ENCODE measurements around the gene CLIC4. TPM values are rescaled to one million over a fixed set of nuclear protein-coding genes. Genes with fewer than 3 reads are reported as not detected.

The CLIC4 gene
- total RNA-seq, 1 donor from 2014 or later: 123 TPM

- TF ChIP-seq, protein P1, sequence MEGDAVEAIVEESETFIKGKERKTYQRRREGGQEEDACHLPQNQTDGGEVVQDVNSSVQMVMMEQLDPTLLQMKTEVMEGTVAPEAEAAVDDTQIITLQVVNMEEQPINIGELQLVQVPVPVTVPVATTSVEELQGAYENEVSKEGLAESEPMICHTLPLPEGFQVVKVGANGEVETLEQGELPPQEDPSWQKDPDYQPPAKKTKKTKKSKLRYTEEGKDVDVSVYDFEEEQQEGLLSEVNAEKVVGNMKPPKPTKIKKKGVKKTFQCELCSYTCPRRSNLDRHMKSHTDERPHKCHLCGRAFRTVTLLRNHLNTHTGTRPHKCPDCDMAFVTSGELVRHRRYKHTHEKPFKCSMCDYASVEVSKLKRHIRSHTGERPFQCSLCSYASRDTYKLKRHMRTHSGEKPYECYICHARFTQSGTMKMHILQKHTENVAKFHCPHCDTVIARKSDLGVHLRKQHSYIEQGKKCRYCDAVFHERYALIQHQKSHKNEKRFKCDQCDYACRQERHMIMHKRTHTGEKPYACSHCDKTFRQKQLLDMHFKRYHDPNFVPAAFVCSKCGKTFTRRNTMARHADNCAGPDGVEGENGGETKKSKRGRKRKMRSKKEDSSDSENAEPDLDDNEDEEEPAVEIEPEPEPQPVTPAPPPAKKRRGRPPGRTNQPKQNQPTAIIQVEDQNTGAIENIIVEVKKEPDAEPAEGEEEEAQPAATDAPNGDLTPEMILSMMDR (conservative IDR thresholded peaks at IDR 0.05): no peak
- Mint-ChIP-seq H3K9me3 (no peaks in the 10 kb centered on the region), H3K4me1 (peaks cover 42% of the 10 kb centered on the region), H3K4me3 (no peak overlapping the region), H3K27me3 (ENCODE audit: low read depth) (peaks cover 4% of the 10 kb centered on the region), H3K36me3 (ENCODE audit: low read depth) (no peaks in the 10 kb centered on the region), H3K27ac (ENCODE audit: unreplicated experiment) (no peak overlapping the region)
- DNase-seq (ENCODE audit: low read depth, low spot score): no peak
Observed at GRCh38 chr1:24739241-24739640, 6.0 kb upstream of the CLIC4 start.

- H3K4me3 Mint-ChIP-seq: peak overlapping the region; percentile 3
- H3K4me1 Mint-ChIP-seq: peaks cover 50% of the 10 kb centered on the region
- H3K27ac Mint-ChIP-seq (ENCODE audit: unreplicated experiment): peak overlapping the region; percentile 73
- H3K9me3 Mint-ChIP-seq: no peaks in the 10 kb centered on the region
- TF ChIP-seq, protein P1 (conservative IDR thresholded peaks at IDR 0.05): no peak
- no peaks in the 10 kb centered on the region for H3K36me3 Mint-ChIP-seq (ENCODE audit: low read depth)
- peaks cover 5% of the 10 kb centered on the region for H3K27me3 Mint-ChIP-seq (ENCODE audit: low read depth)
- DNase-seq (ENCODE audit: low read depth, low spot score): no peak
Observed at GRCh38 chr1:24742090-24742938, 2.9 kb upstream of the CLIC4 start.

GRCh38 chr1:24743404-24744211, 1.6 kb upstream of the CLIC4 start:
- no peak for DNase-seq (ENCODE audit: low read depth, low spot score)
- peak overlapping the region; percentile 70 for H3K27ac Mint-ChIP-seq (ENCODE audit: unreplicated experiment)
- TF ChIP-seq, protein P1 (conservative IDR thresholded peaks at IDR 0.05): no peak
- H3K9me3 Mint-ChIP-seq: no peaks in the 10 kb centered on the region
- H3K36me3 Mint-ChIP-seq (ENCODE audit: low read depth): no peaks in the 10 kb centered on the region
- H3K4me1 Mint-ChIP-seq: peaks cover 63% of the 10 kb centered on the region
- peaks cover 5% of the 10 kb centered on the region for H3K27me3 Mint-ChIP-seq (ENCODE audit: low read depth)
- H3K4me3 Mint-ChIP-seq: peak overlapping the region; percentile 43

DNA sequence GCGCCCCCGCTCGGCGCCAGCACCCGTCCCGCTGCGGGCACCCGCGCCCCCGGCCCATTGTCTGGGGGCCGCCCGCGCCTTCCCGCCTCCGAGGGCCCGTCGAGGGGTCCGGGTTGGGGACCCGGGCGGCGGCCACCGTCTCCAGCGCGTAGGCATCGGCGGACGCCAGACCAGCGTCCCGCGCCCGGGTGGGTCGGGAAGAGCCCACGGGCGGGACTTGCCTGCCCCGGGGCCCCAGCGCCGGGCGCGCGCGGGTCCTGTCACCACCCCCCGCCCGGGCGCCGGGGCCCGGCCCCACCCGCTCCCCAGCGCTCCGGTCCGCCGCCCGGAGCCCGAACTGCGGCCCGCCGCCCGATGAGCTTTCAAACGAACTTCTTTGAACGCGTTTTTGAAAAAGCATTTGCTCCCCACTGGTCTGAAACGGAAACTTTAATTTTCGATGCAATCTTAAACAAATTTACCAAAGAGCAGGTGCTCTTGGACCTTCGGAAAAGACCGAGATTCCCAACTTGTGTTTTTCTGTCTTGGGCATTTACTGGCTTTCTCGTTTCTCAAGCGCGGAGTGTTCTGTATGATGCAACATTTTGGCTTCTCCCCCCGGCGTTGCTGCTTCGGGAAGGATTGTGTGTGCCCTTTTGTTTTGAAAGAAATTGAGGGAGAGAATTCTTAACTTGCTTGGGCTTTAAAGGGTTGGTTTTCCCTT, 615 bp downstream of the CLIC4 start:
- Mint-ChIP-seq H3K4me1 (peaks cover 68% of the 10 kb centered on the region), H3K9me3 (no peaks in the 10 kb centered on the region), H3K27me3 (ENCODE audit: low read depth) (peaks cover 5% of the 10 kb centered on the region), H3K36me3 (ENCODE audit: low read depth) (peaks cover 2% of the 10 kb centered on the region), H3K27ac (ENCODE audit: unreplicated experiment) (peak overlapping the region; percentile 95), H3K4me3 (peak overlapping the region; percentile 96)
- TF ChIP-seq, protein P1 (conservative IDR thresholded peaks at IDR 0.05): no peak
- peak; percentile 22 for DNase-seq (ENCODE audit: low read depth, low spot score)

All from neural crest cell (in vitro differentiated cells).